HG02973 (cell line): ENCODE results near the gene HDLBP.
"Not testable (repeated sequence)": the region's sequence is repeated elsewhere in the genome, so short reads cannot be mapped to it uniquely, and the experiment has no call there.

Experiments used
- ATAC-seq: cut with Tn5 transposase; IDR thresholded peaks from one replicate; pipeline ENCODE4 v1.9.1; 2021; ENCODE audit warnings: moderate library complexity; ENCODE audit not compliant: unreplicated experiment

HDLBP gene

GRCh38 chr2:241197246-241197645 lies 118.2 kb downstream of the HDLBP start:
- ATAC-seq: not testable (repeated sequence)

GRCh38 chr2:241195506-241196130 lies 119.9 kb downstream of the HDLBP start:
- no peak for ATAC-seq

- no peak for ATAC-seq
Observed at GRCh38 chr2:241194811-241195210, 120.7 kb downstream of the HDLBP start.

GRCh38 chr2:241193271-241193670 lies 122.2 kb downstream of the HDLBP start:
- no peak for ATAC-seq

- ATAC-seq: no peak
Observed at GRCh38 chr2:241191081-241191480, 124.4 kb downstream of the HDLBP start.

- ATAC-seq: no peak
Observed at GRCh38 chr2:241190291-241190981, 125.0 kb downstream of the HDLBP start.

GRCh38 chr2:241189856-241190201 lies 125.6 kb downstream of the HDLBP start:
- ATAC-seq: no peak

- ATAC-seq: no peak
Observed at GRCh38 chr2:241189093-241189855, 126.2 kb downstream of the HDLBP start.

- ATAC-seq: no peak
Observed at GRCh38 chr2:241188361-241189092, 126.9 kb downstream of the HDLBP start, which contains the start of gene ANO7. ANO7 (plus strand) TSS chr2:241188677; CDS start chr2:241190064, 1,387 bp downstream.

GRCh38 chr2:241187918-241188234 lies 127.6 kb downstream of the HDLBP start:
- no peak for ATAC-seq

- no peak for ATAC-seq
Observed at GRCh38 chr2:241187101-241187917, 128.2 kb downstream of the HDLBP start.

- ATAC-seq: no peak
Observed at GRCh38 chr2:241185961-241186360, 129.5 kb downstream of the HDLBP start.

GRCh38 chr2:241184901-241185300 lies 130.6 kb downstream of the HDLBP start:
- ATAC-seq: no peak

GRCh38 chr2:241183221-241183620 lies 132.3 kb downstream of the HDLBP start:
- no peak for ATAC-seq

GRCh38 chr2:241182531-241183133 lies 132.8 kb downstream of the HDLBP start:
- ATAC-seq: no peak

- no peak for ATAC-seq
Observed at GRCh38 chr2:241182126-241182525, 133.3 kb downstream of the HDLBP start.

- ATAC-seq: no peak
Observed at GRCh38 chr2:241180495-241180894, 135.0 kb downstream of the HDLBP start.

- no peak for ATAC-seq
Observed at GRCh38 chr2:241179899-241180298, 135.6 kb downstream of the HDLBP start.

- ATAC-seq: no peak
Observed at GRCh38 chr2:241178961-241179360, 136.5 kb downstream of the HDLBP start.
